Caco-2 (cell line): ENCODE measurements around the gene XXYLT1. TPM values are rescaled to one million over a fixed set of nuclear protein-coding genes. Genes with fewer than 3 reads are reported as not detected.

Experiments
- BruUV-seq: library from RNA; stranded (reverse); fragments of 400-500 nt; replicated peaks from 2 replicates; lab custom pipeline; 2021; lab: Mats Ljungman, UMichigan
- CTCF ChIA-PET: fragments of 300-600 bp; sonication (Branson Sonifier 250); formaldehyde crosslinking; loops from one replicate; lab custom pipeline; 2022; ENCODE audit warnings: antibody characterized with exemption; lab: Charles Lee
- POLR2A ChIA-PET: fragments of 300-600 bp; sonication (Branson Sonifier 250); formaldehyde crosslinking; loops from one replicate; lab custom pipeline; 2022; ENCODE audit warnings: antibody characterized with exemption; lab: Charles Lee
- DNase-seq, 2 experiments: peaks; one replicate each; pipeline versions ENCODE4 v3.0.0 to v3.0.0-alpha.2; 2020 to 2022
- H3K27me3 ChIP-seq: replicated peaks from 2 replicates; pipeline ENCODE4 v1.6.0; 2011; ENCODE audit warnings: low read length; ENCODE audit not compliant: control insufficient read depth, insufficient read depth
- H3K36me3 ChIP-seq: 2 replicates; pipeline ENCODE4 v1.5.1; 2011; ENCODE audit warnings: low read length; ENCODE audit not compliant: control insufficient read depth, insufficient read depth
- H3K4me1 ChIP-seq: fragments of 250-450 bp; sonication (Bioruptor Pico); 2 replicates; pipeline ENCODE4 v1.5.1; 2020; ENCODE audit warnings: mild to moderate bottlenecking
- H3K4me3 ChIP-seq: 2 replicates; pipeline ENCODE4 v1.5.1; 2011; ENCODE audit warnings: low read depth, mild to moderate bottlenecking, control low read depth, low read length
- H3K9me3 ChIP-seq: fragments of 250-450 bp; sonication (Bioruptor Pico); 2 replicates; pipeline ENCODE4 v1.5.1; 2020; ENCODE audit warnings: mild to moderate bottlenecking, moderate library complexity
- H3K27ac Mint-ChIP-seq: one replicate; pipeline ENCODE4 v1.8.0; 2022; ENCODE audit warnings: mixed read lengths; ENCODE audit not compliant: unreplicated experiment
- H3K27me3 Mint-ChIP-seq: one replicate; pipeline ENCODE4 v1.8.0; 2022; ENCODE audit warnings: mixed read lengths; ENCODE audit not compliant: insufficient read depth, unreplicated experiment
- H3K36me3 Mint-ChIP-seq: one replicate; pipeline ENCODE4 v1.8.0; 2022; ENCODE audit warnings: mild to moderate bottlenecking, mixed read lengths; ENCODE audit not compliant: insufficient read depth, unreplicated experiment
- H3K4me1 Mint-ChIP-seq: one replicate; pipeline ENCODE4 v1.8.0; 2022; ENCODE audit warnings: low read depth, mixed read lengths; ENCODE audit not compliant: unreplicated experiment
- H3K4me3 Mint-ChIP-seq: one replicate; pipeline ENCODE4 v1.8.0; 2022; ENCODE audit warnings: mild to moderate bottlenecking, moderate library complexity, mixed read lengths; ENCODE audit not compliant: unreplicated experiment
- H3K9me3 Mint-ChIP-seq: one replicate; pipeline ENCODE4 v1.8.0; 2022; ENCODE audit warnings: mixed read lengths; ENCODE audit not compliant: unreplicated experiment
- CTCF ChIP-seq, 2 experiments: fragments of 200-600 bp in 1 of 2; IDR thresholded peaks; 1 replicate in 1 of 2; 2 replicates in 1 of 2; pipeline versions ENCODE4 v1.5.1 to v1.8.0; 2011 to 2022; ENCODE audit warnings: antibody characterized with exemption in 1 of 2, control low read depth in 1 of 2, inconsistent platforms in 1 of 2, low read depth in 1 of 2, low read length in 1 of 2, mild to moderate bottlenecking in 1 of 2, moderate library complexity in 1 of 2; ENCODE audit not compliant: insufficient read depth in 1 of 2, severe bottlenecking in 1 of 2, unreplicated experiment in 1 of 2
- intact Hi-C: fragments of 100-400 bp; cut with micrococcal nuclease; formaldehyde crosslinking; loops from one replicate; pipeline ENCODE4 v1.10.0; 2022; ENCODE audit not compliant: unreplicated experiment
- total RNA-seq: library from RNA; stranded (reverse); gene quantifications from 2 replicates; pipeline ENCODE4 v1.2.3, GENCODE V29; 2022

XXYLT1 gene
- total RNA-seq, 1 experiment from 2014 or later, result 14.2 TPM

DNA sequence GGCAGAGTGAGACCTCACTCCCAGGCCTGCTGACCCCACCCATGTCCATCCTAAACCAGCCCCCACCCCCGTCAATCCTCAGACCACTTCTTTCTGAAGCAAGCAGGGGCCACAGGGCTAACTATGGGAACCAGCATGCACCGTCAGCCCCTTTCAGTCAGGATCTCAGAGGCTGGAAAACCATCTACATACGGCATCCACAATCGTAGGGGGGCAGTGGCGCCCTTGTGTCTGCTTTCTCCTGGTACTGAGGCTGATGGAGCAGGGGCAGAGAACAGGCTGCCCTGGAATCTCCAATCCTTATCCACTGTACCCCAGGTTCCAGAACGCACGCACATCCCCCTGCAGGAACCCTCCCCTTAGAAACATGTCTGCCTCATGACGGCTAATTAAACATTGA is 56.6 kb downstream of the XXYLT1 start:
- Histone ChIP-seq H3K4me3 (no peak overlapping the region), H3K27me3 (no peaks in the 10 kb centered on the region), H3K4me1 (0 out of 2 replicates have a peak, but pooled peaks cover 3% of the 10 kb centered on the region), H3K9me3 (no peaks in the 10 kb centered on the region), H3K36me3 (no peaks in the 10 kb centered on the region)
- no TSS peak for BruUV-seq
- intact Hi-C loops, result no loop called here
- no peaks in the 10 kb centered on the region for H3K9me3 Mint-ChIP-seq
- DNase-seq, result no peak
- ChIA-PET POLR2A (no interaction called here), CTCF (no interaction called here)
- no peak overlapping the region for H3K27ac Mint-ChIP-seq
- no peaks in the 10 kb centered on the region for H3K4me1 Mint-ChIP-seq
- TF ChIP-seq CTCF (IDR thresholded peaks at IDR 0.05; ENCODE audit: insufficient read depth in 1 of 2, low read depth in 1 of 2, low read length in 1 of 2, severe bottlenecking in 1 of 2, unreplicated experiment in 1 of 2), result no peak
- H3K36me3 Mint-ChIP-seq, result no peaks in the 10 kb centered on the region
- no peak overlapping the region for H3K4me3 Mint-ChIP-seq
- H3K27me3 Mint-ChIP-seq, result no peaks in the 10 kb centered on the region

- no TSS peak for BruUV-seq
- intact Hi-C loops, result no loop called here
- Histone ChIP-seq H3K4me1 (0 out of 2 replicates have a peak, but pooled peaks cover 3% of the 10 kb centered on the region), H3K4me3 (no peak overlapping the region), H3K27me3 (no peaks in the 10 kb centered on the region), H3K36me3 (no peaks in the 10 kb centered on the region), H3K9me3 (no peaks in the 10 kb centered on the region)
- ChIA-PET CTCF (no interaction called here), POLR2A (no interaction called here)
- H3K9me3 Mint-ChIP-seq, result no peaks in the 10 kb centered on the region
- H3K4me1 Mint-ChIP-seq, result no peaks in the 10 kb centered on the region
- DNase-seq, result no peak
- H3K36me3 Mint-ChIP-seq, result no peaks in the 10 kb centered on the region
- no peaks in the 10 kb centered on the region for H3K27me3 Mint-ChIP-seq
- no peak for TF ChIP-seq CTCF (IDR thresholded peaks at IDR 0.05; ENCODE audit: insufficient read depth in 1 of 2, low read depth in 1 of 2, low read length in 1 of 2, severe bottlenecking in 1 of 2, unreplicated experiment in 1 of 2)
- no peak overlapping the region for H3K4me3 Mint-ChIP-seq
- H3K27ac Mint-ChIP-seq, result no peak overlapping the region
Measured at GRCh38 chr3:195213639-195214315, 57.2 kb downstream of the XXYLT1 start.

- BruUV-seq, result no TSS peak
- H3K4me3 ChIP-seq, result no peak overlapping the region
- Mint-ChIP-seq H3K9me3 (no peaks in the 10 kb centered on the region), H3K27ac (no peak overlapping the region), H3K27me3 (no peaks in the 10 kb centered on the region), H3K4me1 (no peaks in the 10 kb centered on the region), H3K4me3 (no peak overlapping the region), H3K36me3 (no peaks in the 10 kb centered on the region)
- ChIA-PET CTCF (interaction anchor here (0.5 kb wide), 1 partner anchor 30 kb away, joined by 3 read pairs; no protein-coding TSS in a partner anchor), POLR2A (no interaction called here)
- 0 out of 2 replicates have a peak, but pooled peaks cover 3% of the 10 kb centered on the region for H3K4me1 ChIP-seq
- no peaks in the 10 kb centered on the region for H3K27me3 ChIP-seq
- intact Hi-C loops, result no loop called here
- TF ChIP-seq CTCF (IDR thresholded peaks at IDR 0.05; ENCODE audit: insufficient read depth in 1 of 2, low read depth in 1 of 2, low read length in 1 of 2, severe bottlenecking in 1 of 2, unreplicated experiment in 1 of 2), result no peak
- H3K36me3 ChIP-seq, result no peaks in the 10 kb centered on the region
- no peaks in the 10 kb centered on the region for H3K9me3 ChIP-seq
- DNase-seq, result no peak
Measured at GRCh38 chr3:195212749-195213375, 58.1 kb downstream of the XXYLT1 start.
